ENCODE data around the gene HDGF. TPM values are rescaled to one million over a fixed set of nuclear protein-coding genes. Genes with fewer than 3 reads are reported as not detected.

The HDGF gene
- total and polyA plus RNA-seq, 9 of the 15 experiments (the other 6 are each of a cell fraction or from before 2014, with no cell fraction given), result 38.8 to 601 (median 400) TPM

DNA sequence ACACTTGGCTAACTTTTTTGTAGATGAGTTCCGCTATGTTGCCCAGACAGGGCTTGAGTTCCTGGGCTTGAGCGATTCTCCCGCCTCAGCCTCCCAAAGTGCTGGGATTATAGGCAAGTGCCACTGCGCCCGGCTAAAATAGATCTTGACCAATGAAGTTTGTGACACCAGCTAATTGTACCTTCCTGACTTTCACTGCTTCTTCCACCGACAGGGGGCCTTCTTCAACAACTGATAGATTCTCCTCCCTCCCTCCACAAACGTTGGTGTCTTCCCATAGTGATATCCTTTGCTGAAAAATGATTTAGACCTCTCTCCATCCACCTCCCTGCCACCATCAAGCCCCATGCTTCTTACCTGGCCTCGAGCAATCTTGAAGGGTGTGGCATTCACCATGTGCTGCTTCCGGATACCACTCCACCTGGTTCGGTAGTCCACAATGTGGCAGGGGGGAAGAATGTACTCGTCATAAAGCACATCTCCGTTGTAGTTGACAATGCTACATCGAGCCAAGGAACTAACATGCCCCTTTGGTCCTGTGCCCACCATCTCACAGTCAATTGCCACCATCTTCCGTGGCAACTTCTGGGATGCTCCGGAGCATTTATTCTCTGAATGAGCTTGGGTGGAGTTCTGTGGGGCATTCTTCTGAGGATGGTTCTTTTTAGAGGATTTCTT lies 24.8 kb downstream of the HDGF start (continued):
- TF ChIP-seq DEAF1 (CRISPR knock-in tag; IDR thresholded peaks at IDR 0.05) (peak; percentile 59), CHD4 (IDR thresholded peaks at IDR 0.05; ENCODE audit: insufficient read depth, insufficient replicate concordance, low read depth, low read length, poor library complexity, severe bottlenecking) (no peak), MYBL2 (IDR thresholded peaks at IDR 0.05; ENCODE audit: low read depth) (no peak), MYBL2 (CRISPR knock-in tag; IDR thresholded peaks at IDR 0.05; ENCODE audit: borderline replicate concordance) (no peak), JUND (IDR thresholded peaks at IDR 0.05; ENCODE audit: borderline replicate concordance, low read depth, low read length) (peak; percentile 39; the same call in 1 of the 2 replicates), JUND (tag; IDR thresholded peaks at IDR 0.05; ENCODE audit: borderline replicate concordance, low read depth, low read length) (peak; percentile 36; the same call in 1 of the 3 replicates), NCOA1 (IDR thresholded peaks at IDR 0.05; ENCODE audit: low read depth) (no peak)
- TF ChIP-seq, protein P1, sequence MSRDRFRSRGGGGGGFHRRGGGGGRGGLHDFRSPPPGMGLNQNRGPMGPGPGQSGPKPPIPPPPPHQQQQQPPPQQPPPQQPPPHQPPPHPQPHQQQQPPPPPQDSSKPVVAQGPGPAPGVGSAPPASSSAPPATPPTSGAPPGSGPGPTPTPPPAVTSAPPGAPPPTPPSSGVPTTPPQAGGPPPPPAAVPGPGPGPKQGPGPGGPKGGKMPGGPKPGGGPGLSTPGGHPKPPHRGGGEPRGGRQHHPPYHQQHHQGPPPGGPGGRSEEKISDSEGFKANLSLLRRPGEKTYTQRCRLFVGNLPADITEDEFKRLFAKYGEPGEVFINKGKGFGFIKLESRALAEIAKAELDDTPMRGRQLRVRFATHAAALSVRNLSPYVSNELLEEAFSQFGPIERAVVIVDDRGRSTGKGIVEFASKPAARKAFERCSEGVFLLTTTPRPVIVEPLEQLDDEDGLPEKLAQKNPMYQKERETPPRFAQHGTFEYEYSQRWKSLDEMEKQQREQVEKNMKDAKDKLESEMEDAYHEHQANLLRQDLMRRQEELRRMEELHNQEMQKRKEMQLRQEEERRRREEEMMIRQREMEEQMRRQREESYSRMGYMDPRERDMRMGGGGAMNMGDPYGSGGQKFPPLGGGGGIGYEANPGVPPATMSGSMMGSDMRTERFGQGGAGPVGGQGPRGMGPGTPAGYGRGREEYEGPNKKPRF (IDR thresholded peaks at IDR 0.05; ENCODE audit: low read depth, low read length), result no peak
- TF ChIP-seq, protein P2, sequence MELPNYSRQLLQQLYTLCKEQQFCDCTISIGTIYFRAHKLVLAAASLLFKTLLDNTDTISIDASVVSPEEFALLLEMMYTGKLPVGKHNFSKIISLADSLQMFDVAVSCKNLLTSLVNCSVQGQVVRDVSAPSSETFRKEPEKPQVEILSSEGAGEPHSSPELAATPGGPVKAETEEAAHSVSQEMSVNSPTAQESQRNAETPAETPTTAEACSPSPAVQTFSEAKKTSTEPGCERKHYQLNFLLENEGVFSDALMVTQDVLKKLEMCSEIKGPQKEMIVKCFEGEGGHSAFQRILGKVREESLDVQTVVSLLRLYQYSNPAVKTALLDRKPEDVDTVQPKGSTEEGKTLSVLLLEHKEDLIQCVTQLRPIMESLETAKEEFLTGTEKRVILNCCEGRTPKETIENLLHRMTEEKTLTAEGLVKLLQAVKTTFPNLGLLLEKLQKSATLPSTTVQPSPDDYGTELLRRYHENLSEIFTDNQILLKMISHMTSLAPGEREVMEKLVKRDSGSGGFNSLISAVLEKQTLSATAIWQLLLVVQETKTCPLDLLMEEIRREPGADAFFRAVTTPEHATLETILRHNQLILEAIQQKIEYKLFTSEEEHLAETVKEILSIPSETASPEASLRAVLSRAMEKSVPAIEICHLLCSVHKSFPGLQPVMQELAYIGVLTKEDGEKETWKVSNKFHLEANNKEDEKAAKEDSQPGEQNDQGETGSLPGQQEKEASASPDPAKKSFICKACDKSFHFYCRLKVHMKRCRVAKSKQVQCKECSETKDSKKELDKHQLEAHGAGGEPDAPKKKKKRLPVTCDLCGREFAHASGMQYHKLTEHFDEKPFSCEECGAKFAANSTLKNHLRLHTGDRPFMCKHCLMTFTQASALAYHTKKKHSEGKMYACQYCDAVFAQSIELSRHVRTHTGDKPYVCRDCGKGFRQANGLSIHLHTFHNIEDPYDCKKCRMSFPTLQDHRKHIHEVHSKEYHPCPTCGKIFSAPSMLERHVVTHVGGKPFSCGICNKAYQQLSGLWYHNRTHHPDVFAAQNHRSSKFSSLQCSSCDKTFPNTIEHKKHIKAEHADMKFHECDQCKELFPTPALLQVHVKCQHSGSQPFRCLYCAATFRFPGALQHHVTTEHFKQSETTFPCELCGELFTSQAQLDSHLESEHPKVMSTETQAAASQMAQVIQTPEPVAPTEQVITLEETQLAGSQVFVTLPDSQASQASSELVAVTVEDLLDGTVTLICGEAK (IDR thresholded peaks at IDR 0.05), result no peak
- TF ChIP-seq, protein P2 (CRISPR knock-in tag; IDR thresholded peaks at IDR 0.05), result no peak
- TF ChIP-seq, protein P3, sequence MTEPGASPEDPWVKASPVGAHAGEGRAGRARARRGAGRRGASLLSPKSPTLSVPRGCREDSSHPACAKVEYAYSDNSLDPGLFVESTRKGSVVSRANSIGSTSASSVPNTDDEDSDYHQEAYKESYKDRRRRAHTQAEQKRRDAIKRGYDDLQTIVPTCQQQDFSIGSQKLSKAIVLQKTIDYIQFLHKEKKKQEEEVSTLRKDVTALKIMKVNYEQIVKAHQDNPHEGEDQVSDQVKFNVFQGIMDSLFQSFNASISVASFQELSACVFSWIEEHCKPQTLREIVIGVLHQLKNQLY (CRISPR knock-in tag; conservative IDR thresholded peaks at IDR 0.05), result no peak

Data from K562 (cell line).